ENCODE measurements around the gene FSD1.

GRCh38 chr19:4268816-4269430 is 35.5 kb upstream of the FSD1 start:
- TF ChIP-seq CTCF (conservative IDR thresholded peaks at IDR 0.05): no peak
- TF ChIP-seq EZH2 (IDR thresholded peaks at IDR 0.05; ENCODE audit: low read depth): no peak

All from PC-9 (cell line).